ENCODE results near the gene RPL15.
"Not testable (repeated sequence)": the region's sequence is repeated elsewhere in the genome, so short reads cannot be mapped to it uniquely, and the experiment has no call there.

RPL15 gene

DNA sequence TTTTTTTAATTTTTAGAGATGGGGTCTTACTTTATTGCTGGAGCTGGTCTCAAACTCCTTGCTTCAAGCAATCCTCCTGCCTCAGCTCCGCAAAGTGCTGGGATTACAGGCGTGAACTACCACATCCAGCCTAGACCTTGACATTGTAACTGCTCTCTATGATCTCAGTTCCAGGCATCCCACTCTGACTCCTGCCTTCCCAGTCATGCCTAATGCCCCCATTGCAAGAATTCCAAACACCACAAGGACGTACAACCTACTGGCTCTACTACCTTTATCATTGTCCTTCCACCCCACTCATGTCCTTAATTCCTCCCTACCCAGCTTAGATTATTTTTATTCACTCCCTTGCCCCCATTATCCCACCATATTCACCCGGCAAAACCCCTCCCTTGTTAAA is 21.8 kb upstream of the RPL15 start:
- no peaks in the 10 kb centered on the region for H3K4me1 ChIP-seq (ENCODE audit: control insufficient read depth, insufficient read depth, low read length)
- H3K36me3 ChIP-seq (ENCODE audit: control insufficient read depth, insufficient read depth, low read length): no peaks in the 10 kb centered on the region
- no peak overlapping the region for H3K9ac ChIP-seq (ENCODE audit: low read length)
- no peak overlapping the region for H3K4me3 ChIP-seq (ENCODE audit: low read length)
- H3K9me3 ChIP-seq (ENCODE audit: control insufficient read depth, low read length): no peaks in the 10 kb centered on the region
- H3K27me3 ChIP-seq (ENCODE audit: control insufficient read depth, insufficient read depth, low read length): no peaks in the 10 kb centered on the region

DNA sequence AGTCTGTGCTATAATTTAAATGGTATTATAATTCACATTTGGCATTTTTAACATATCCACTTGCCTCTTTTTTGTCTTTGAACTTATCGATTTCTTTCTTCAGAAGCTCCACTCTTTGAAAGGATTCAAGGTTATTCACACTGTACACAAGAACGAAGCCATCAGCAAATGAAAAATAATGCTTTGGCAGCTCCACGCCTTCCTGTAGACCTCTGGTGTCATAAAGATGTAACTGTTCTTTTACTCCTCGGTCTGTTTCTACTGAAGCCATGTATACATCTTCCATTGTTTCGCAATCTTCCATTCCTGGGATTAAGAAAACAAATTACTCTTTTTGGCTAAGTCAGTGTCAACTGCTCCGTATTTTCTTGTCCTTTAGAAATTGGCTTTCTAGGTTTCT is 16.2 kb upstream of the RPL15 start:
- H3K4me1 ChIP-seq (ENCODE audit: control insufficient read depth, insufficient read depth, low read length): no peaks in the 10 kb centered on the region
- H3K9me3 ChIP-seq (ENCODE audit: control insufficient read depth, low read length): no peaks in the 10 kb centered on the region
- no peaks in the 10 kb centered on the region for H3K36me3 ChIP-seq (ENCODE audit: control insufficient read depth, insufficient read depth, low read length)
- H3K27me3 ChIP-seq (ENCODE audit: control insufficient read depth, insufficient read depth, low read length): no peaks in the 10 kb centered on the region
- H3K9ac ChIP-seq (ENCODE audit: low read length): no peak overlapping the region
- H3K4me3 ChIP-seq (ENCODE audit: low read length): no peak overlapping the region

DNA sequence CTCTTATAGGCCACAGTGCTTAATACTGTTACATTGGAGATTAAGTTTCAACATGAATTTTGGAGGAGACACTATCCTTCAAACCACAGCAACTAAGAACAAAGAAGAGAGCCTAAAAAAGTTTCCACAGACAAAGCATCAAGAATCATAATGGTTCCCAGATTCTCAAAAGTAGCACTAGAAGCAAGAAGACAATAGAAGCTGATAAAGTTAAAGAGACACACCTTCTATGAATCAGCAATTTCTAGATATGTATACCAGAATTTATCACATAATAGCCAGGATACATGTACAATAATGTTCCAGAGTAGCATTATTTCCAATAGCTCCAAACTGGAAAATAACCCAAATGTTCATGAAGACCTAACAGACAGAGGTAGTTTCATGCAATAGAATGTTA is 12.4 kb upstream of the RPL15 start:
- no peaks in the 10 kb centered on the region for H3K27me3 ChIP-seq (ENCODE audit: control insufficient read depth, insufficient read depth, low read length)
- no peaks in the 10 kb centered on the region for H3K9me3 ChIP-seq (ENCODE audit: control insufficient read depth, low read length)
- H3K36me3 ChIP-seq (ENCODE audit: control insufficient read depth, insufficient read depth, low read length): no peaks in the 10 kb centered on the region
- H3K4me3 ChIP-seq (ENCODE audit: low read length): no peak overlapping the region
- H3K9ac ChIP-seq (ENCODE audit: low read length): no peak overlapping the region
- no peaks in the 10 kb centered on the region for H3K4me1 ChIP-seq (ENCODE audit: control insufficient read depth, insufficient read depth, low read length)

DNA sequence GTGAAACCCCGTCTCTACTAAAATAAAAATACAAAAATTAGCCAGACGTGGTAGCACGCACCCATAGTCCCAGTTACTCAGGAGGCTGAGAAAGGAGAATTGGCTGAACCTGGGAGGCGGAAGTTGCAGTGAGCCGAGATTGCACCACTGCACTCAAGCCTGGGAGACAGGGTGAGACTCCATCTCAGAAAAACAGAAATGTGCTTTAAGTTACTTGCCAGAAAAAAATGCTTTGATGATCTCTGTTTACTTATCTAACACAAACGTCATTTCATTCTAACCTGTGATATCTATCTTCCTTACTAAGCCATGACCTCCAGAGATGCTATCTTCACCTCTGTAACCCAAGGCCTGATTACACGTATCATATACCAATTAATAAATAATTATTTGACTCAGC is 7.6 kb upstream of the RPL15 start:
- Histone ChIP-seq H3K9me3 (ENCODE audit: control insufficient read depth, low read length) (no peaks in the 10 kb centered on the region), H3K4me3 (ENCODE audit: low read length) (no peak overlapping the region), H3K36me3 (ENCODE audit: control insufficient read depth, insufficient read depth, low read length) (no peaks in the 10 kb centered on the region), H3K9ac (ENCODE audit: low read length) (no peak overlapping the region), H3K27me3 (ENCODE audit: control insufficient read depth, insufficient read depth, low read length) (no peaks in the 10 kb centered on the region), H3K4me1 (ENCODE audit: control insufficient read depth, insufficient read depth, low read length) (no peaks in the 10 kb centered on the region)

DNA sequence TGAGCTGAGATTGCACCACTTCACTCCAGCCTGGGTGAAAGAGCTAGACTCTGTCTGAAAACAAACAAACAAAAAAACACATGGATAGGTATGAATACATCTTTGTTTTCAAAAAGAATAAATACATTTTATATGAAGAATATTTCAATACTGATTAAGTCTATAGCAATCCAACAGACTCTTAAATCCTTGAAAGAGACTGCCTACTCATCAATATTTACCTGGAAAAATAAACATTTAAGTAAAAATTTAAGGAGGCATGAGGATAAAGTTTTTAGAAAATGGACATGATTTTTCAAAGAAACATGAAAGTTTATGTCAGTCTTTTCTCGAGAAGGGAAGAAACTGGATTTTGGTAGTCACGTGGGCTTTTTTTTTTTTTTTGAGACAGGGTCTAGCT is 5.5 kb upstream of the RPL15 start:
- no peaks in the 10 kb centered on the region for H3K9me3 ChIP-seq (ENCODE audit: control insufficient read depth, low read length)
- no peaks in the 10 kb centered on the region for H3K27me3 ChIP-seq (ENCODE audit: control insufficient read depth, insufficient read depth, low read length)
- no peaks in the 10 kb centered on the region for H3K36me3 ChIP-seq (ENCODE audit: control insufficient read depth, insufficient read depth, low read length)
- H3K4me3 ChIP-seq (ENCODE audit: low read length): no peak overlapping the region
- no peak overlapping the region for H3K9ac ChIP-seq (ENCODE audit: low read length)
- H3K4me1 ChIP-seq (ENCODE audit: control insufficient read depth, insufficient read depth, low read length): no peaks in the 10 kb centered on the region

DNA sequence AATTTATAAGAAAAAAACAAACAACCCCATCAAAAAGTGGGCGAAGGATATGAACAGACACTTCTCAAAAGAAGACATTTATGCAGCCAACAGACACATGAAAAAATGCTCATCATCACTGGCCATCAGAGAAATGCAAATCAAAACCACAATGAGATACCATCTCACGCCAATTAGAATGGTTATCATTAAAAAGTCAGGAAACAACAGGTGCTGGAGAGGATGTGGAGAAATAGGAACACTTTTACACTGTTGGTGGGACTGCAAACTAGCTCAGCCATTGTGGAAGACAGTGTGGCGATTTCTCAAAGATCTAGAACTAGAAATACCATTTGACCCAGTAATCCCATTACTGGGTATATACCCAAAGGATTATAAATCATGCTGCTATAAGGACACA is 4.6 kb upstream of the RPL15 start:
- H3K36me3 ChIP-seq (ENCODE audit: control insufficient read depth, insufficient read depth, low read length); H3K27me3 ChIP-seq (ENCODE audit: control insufficient read depth, insufficient read depth, low read length); H3K9ac ChIP-seq (ENCODE audit: low read length); H3K4me3 ChIP-seq (ENCODE audit: low read length); H3K4me1 ChIP-seq (ENCODE audit: control insufficient read depth, insufficient read depth, low read length); H3K9me3 ChIP-seq (ENCODE audit: control insufficient read depth, low read length): not testable (repeated sequence)

DNA sequence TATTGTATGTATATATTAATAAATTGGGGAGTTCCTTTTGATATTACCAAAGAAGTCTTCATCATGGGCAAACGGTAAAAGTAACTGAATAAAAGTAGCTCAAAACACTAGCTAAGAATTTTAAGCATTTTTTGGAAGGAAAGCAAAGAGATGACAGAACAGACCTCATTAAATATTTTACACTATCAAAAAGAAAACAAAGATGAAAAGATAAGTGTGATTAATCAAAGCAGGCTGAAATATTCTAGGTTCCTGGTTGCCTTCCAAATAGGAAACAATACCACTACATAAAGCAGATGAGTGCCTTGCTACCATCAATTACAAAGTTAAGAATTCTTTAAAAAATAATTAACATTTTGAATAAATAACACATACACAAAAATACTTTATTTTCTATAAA is 3.8 kb upstream of the RPL15 start:
- Histone ChIP-seq H3K4me3 (ENCODE audit: low read length) (no peak overlapping the region), H3K9me3 (ENCODE audit: control insufficient read depth, low read length) (no peaks in the 10 kb centered on the region), H3K36me3 (ENCODE audit: control insufficient read depth, insufficient read depth, low read length) (no peaks in the 10 kb centered on the region), H3K27me3 (ENCODE audit: control insufficient read depth, insufficient read depth, low read length) (no peaks in the 10 kb centered on the region), H3K9ac (ENCODE audit: low read length) (no peak overlapping the region), H3K4me1 (ENCODE audit: control insufficient read depth, insufficient read depth, low read length) (peaks cover under 1% of the 10 kb centered on the region)

DNA sequence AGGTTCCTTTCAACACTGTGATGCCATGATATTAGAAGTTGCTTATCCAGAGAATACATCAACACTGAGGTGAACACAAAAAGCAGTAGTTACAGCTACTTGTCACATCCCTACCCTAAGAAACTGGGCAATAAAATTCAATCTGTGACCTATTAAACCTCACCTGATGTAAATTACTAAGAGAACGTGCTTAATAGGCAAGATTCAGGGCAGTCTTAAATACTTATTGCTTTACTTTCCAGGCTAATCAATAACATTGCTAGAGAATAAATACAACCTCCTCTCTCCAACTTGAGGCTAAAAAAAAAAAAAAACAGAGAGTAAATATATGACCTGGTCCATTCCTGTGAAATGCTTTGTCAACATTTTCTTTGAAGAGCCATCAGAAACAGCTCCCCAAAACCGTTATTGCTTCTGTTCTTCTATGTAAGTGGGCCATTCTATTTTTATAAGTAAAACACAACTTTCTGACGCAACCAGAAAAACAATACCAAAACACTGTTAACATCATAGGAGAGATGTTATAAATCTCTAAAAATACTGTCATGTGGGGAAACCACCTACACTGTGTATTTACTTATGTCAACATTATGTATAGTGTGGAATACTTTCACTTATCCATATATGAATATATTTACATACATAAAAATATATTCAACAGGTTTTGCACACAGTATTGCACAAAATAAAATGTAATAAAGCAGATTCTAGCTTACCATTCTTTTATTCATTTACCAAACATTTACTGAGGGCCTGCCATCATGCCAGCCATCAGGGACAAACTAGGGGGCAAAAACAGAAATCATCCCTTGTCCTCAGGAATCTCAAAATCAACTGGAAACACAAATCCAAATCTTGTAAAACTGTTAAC is 2.8 kb upstream of the RPL15 start:
- no peaks in the 10 kb centered on the region for H3K36me3 ChIP-seq (ENCODE audit: control insufficient read depth, insufficient read depth, low read length)
- no peak overlapping the region for H3K9ac ChIP-seq (ENCODE audit: low read length)
- H3K27me3 ChIP-seq (ENCODE audit: control insufficient read depth, insufficient read depth, low read length): no peaks in the 10 kb centered on the region
- no peaks in the 10 kb centered on the region for H3K9me3 ChIP-seq (ENCODE audit: control insufficient read depth, low read length)
- H3K4me3 ChIP-seq (ENCODE audit: low read length): no peak overlapping the region
- peaks cover 4% of the 10 kb centered on the region for H3K4me1 ChIP-seq (ENCODE audit: control insufficient read depth, insufficient read depth, low read length)

DNA sequence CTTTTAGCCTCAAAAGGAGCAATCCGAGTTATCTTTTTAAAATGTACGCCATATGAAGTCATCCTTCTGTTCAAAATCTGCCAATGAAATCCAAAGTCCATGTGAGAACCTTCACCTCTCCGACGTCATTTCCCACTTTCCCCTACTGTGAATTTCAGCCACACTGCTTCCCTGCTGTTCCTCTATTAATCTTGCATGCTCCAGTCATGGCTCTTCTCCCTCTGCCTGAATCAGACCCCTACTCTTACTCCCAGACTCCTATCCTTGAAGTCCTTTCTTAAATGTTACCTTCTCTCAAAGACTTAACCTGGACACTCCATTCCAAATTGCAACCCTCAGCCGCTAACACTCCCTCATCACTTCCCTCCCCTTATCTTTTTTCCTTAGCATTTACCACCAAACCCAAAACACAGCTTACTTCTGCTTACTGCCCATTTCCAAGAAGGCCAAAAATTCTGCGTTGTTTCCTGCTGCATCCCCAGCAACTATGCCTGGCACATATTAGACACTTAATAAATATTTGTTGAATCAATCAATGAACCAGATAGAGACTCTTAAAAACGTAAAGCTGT is 1.3 kb upstream of the RPL15 start:
- Histone ChIP-seq H3K9ac (ENCODE audit: low read length) (peak overlapping the region; percentile 91), H3K9me3 (ENCODE audit: control insufficient read depth, low read length) (no peaks in the 10 kb centered on the region), H3K36me3 (ENCODE audit: control insufficient read depth, insufficient read depth, low read length) (peaks cover 6% of the 10 kb centered on the region), H3K27me3 (ENCODE audit: control insufficient read depth, insufficient read depth, low read length) (no peaks in the 10 kb centered on the region), H3K4me3 (ENCODE audit: low read length) (no peak overlapping the region), H3K4me1 (ENCODE audit: control insufficient read depth, insufficient read depth, low read length) (peaks cover 8% of the 10 kb centered on the region)

DNA sequence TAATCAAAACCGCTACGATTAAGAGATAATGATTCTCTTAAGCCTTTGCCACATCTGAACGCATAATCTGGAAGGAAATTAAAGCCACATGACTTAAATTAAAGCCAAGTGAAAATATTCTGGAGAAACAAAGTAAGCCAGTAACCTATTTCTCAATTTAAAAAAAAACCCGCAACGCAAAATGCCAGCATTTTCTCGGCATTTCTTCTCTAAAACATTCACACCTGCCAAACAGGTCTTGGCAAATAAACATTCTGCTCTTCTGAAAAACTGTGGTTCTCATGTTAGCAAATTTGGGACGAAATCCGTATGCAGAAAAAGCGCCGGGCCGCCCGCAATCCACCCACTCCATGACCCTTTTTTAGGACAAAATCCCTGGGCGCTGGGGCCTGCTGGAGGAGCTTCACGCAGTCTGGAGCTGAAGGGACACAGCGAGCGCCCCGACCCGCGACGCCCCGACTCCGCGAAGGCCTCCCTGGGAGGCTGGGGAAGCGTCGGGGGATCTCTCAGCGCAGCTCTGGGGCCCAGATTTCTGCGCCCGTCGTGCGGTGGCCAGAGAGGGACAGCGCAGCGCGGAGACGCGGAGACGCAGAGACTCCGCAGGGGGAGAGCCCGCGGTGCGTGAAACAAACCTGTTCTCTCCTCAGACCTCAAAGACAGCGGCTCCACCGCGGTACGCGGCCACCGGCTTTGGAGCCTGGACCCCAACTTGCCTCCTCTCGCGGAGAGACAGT is 613 bp upstream of the RPL15 start:
- Histone ChIP-seq H3K9me3 (ENCODE audit: control insufficient read depth, low read length) (no peaks in the 10 kb centered on the region), H3K27me3 (ENCODE audit: control insufficient read depth, insufficient read depth, low read length) (no peaks in the 10 kb centered on the region), H3K36me3 (ENCODE audit: control insufficient read depth, insufficient read depth, low read length) (peaks cover 6% of the 10 kb centered on the region), H3K4me1 (ENCODE audit: control insufficient read depth, insufficient read depth, low read length) (peaks cover 15% of the 10 kb centered on the region), H3K9ac (ENCODE audit: low read length) (peak overlapping the region; percentile 91), H3K4me3 (ENCODE audit: low read length) (peak overlapping the region; percentile 87)

DNA sequence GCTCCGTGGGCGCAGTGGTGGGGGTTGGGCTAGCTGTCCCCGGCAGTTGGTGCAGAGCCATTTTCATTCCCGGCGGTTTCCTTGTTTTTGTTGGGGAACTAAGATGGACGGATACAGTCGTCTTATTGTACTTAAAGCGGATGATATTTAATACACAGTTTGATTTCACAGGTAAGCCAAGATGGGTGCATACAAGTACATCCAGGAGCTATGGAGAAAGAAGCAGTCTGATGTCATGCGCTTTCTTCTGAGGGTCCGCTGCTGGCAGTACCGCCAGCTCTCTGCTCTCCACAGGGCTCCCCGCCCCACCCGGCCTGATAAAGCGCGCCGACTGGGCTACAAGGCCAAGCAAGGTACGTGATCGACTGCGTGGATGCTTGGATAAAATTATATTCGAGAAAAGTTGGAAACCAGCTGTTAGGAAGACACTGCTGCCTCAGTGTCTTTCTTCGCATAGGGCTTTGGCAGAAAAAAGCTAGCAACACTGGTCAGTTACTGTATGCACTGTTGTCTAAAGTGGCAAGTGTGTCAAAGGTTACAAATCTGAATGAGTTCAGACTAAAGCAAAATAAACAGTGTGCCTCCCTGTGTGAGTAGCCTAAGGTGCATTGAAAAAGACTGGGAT is 859 bp downstream of the RPL15 start:
- H3K4me3 ChIP-seq (ENCODE audit: low read length): peak overlapping the region; percentile 87
- H3K9ac ChIP-seq (ENCODE audit: low read length): peak overlapping the region; percentile 91
- H3K27me3 ChIP-seq (ENCODE audit: control insufficient read depth, insufficient read depth, low read length); H3K36me3 ChIP-seq (ENCODE audit: control insufficient read depth, insufficient read depth, low read length); H3K9me3 ChIP-seq (ENCODE audit: control insufficient read depth, low read length): not testable (repeated sequence)
- H3K4me1 ChIP-seq (ENCODE audit: control insufficient read depth, insufficient read depth, low read length): peaks cover 17% of the 10 kb centered on the region

DNA sequence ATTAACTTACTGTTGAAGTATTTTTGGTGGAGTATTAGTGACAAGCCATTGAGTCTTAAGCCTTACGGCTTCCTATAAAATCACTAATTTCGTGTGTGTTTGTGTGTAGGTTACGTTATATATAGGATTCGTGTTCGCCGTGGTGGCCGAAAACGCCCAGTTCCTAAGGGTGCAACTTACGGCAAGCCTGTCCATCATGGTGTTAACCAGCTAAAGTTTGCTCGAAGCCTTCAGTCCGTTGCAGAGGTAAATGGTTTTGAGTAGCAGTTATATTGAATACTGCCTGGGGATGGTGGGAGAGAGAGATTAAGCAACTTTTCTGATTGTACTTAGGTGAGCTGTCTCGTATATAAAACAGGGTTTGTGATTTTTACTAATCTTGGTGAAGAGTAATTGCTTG is 1.4 kb downstream of the RPL15 start:
- Histone ChIP-seq H3K9ac (ENCODE audit: low read length) (peak overlapping the region; percentile 91), H3K4me1 (ENCODE audit: control insufficient read depth, insufficient read depth, low read length) (peaks cover 17% of the 10 kb centered on the region), H3K4me3 (ENCODE audit: low read length) (peak overlapping the region; percentile 87)
- H3K27me3 ChIP-seq (ENCODE audit: control insufficient read depth, insufficient read depth, low read length); H3K9me3 ChIP-seq (ENCODE audit: control insufficient read depth, low read length); H3K36me3 ChIP-seq (ENCODE audit: control insufficient read depth, insufficient read depth, low read length): not testable (repeated sequence)

All from mucosa of stomach (tissue), 1 donor.